HepG2 (cell line): ENCODE data around the gene CCDC117. TPM values are rescaled to one million over a fixed set of nuclear protein-coding genes. Genes with fewer than 3 reads are reported as not detected.

Source experiments
- AGO1 ChIP-seq: fragments of 200-400 bp; formaldehyde crosslinking; IDR thresholded peaks from 2 replicates; pipeline ENCODE4 v1.6.1; 2017; ENCODE audit warnings: mild to moderate bottlenecking, low read depth, low read length, moderate library complexity; ENCODE audit not compliant: poor library complexity, severe bottlenecking
- ASH2L ChIP-seq: fragments of 300-600, 200-600 bp; sonication (generic); IDR thresholded peaks from 2 replicates; pipeline ENCODE4 v1.7.0; 2017; ENCODE audit warnings: low read depth, mild to moderate bottlenecking, moderate library complexity, mixed read lengths, low read length; ENCODE audit not compliant: insufficient read length
- ATAD3A ChIP-seq: sonication (generic); formaldehyde crosslinking; IDR thresholded peaks from 2 replicates; pipeline ENCODE4 v1.4.0; 2020; ENCODE audit warnings: missing genetic modification reagents
- ATF7 ChIP-seq, 2 experiments: fragments of 450-650 bp in 1 of 2; sonication (generic) in 1 of 2; formaldehyde crosslinking in 1 of 2; IDR thresholded peaks; 2 replicates each; pipeline versions ENCODE4 v1.4.0 to v1.6.1; 2016 to 2020; ENCODE audit warnings: antibody characterized with exemption in 1 of 2, mild to moderate bottlenecking in 1 of 2, missing genetic modification reagents in 1 of 2
- CAMTA2 ChIP-seq: sonication (generic); formaldehyde crosslinking; IDR thresholded peaks from 2 replicates; pipeline ENCODE4 v1.4.0; 2020; ENCODE audit warnings: mild to moderate bottlenecking, missing genetic modification reagents, borderline replicate concordance
- CBFB ChIP-seq: sonication (generic); formaldehyde crosslinking; IDR thresholded peaks from 2 replicates; pipeline ENCODE4 v1.4.0; 2020; ENCODE audit warnings: missing genetic modification reagents
- ETV5 ChIP-seq: IDR thresholded peaks from 2 replicates; pipeline ENCODE4 v1.6.1; 2018; ENCODE audit warnings: missing biosample characterization, missing genetic modification reagents, inconsistent platforms, borderline replicate concordance
- FOXP4 ChIP-seq: sonication (generic); formaldehyde crosslinking; IDR thresholded peaks from 2 replicates; pipeline ENCODE4 v1.4.0; 2020; ENCODE audit warnings: missing genetic modification reagents
- HOXA7 ChIP-seq: sonication (generic); formaldehyde crosslinking; IDR thresholded peaks from 2 replicates; pipeline ENCODE4 v1.8.1; 2022; ENCODE audit warnings: mild to moderate bottlenecking, missing genetic modification reagents, moderate library complexity
- HOXD1 ChIP-seq: sonication (generic); formaldehyde crosslinking; IDR thresholded peaks from 2 replicates; pipeline ENCODE4 v1.5.0; 2020; ENCODE audit warnings: missing genetic modification reagents
- KDM3A ChIP-seq: IDR thresholded peaks from 2 replicates; pipeline ENCODE4 v1.6.1; 2018; ENCODE audit warnings: low read depth, missing compliant biosample characterization
- KMT2B ChIP-seq: IDR thresholded peaks from 2 replicates; pipeline ENCODE4 v1.6.1; 2016; ENCODE audit warnings: missing genetic modification reagents, missing compliant biosample characterization
- MBD4 ChIP-seq: IDR thresholded peaks from 2 replicates; pipeline ENCODE4 v1.6.1; 2012; ENCODE audit warnings: low read length, inconsistent platforms, borderline replicate concordance
- NFIC ChIP-seq: IDR thresholded peaks from 2 replicates; pipeline ENCODE4 v1.6.1; 2012; ENCODE audit warnings: mild to moderate bottlenecking, low read length, inconsistent platforms
- NR2F6 ChIP-seq, 2 experiments: IDR thresholded peaks; 2 replicates each; pipeline ENCODE4 v1.6.1; 2016; ENCODE audit warnings: antibody characterized with exemption in 1 of 2, mild to moderate bottlenecking in 1 of 2
- PLRG1 ChIP-seq: fragments of 450-650 bp; conservative IDR thresholded peaks from 2 replicates; pipeline ENCODE4 v1.6.1; 2016
- POLR2A ChIP-seq, 2 experiments: IDR thresholded peaks; 2 replicates each; pipeline ENCODE4 v1.6.1; 2011; ENCODE audit warnings: low read depth in 2 of 2, low read length in 2 of 2, mild to moderate bottlenecking in 1 of 2, moderate library complexity in 1 of 2; ENCODE audit not compliant: insufficient read depth in 1 of 2
- PRMT3 ChIP-seq: sonication (generic); formaldehyde crosslinking; IDR thresholded peaks from 2 replicates; pipeline ENCODE4 v1.8.1; 2022; ENCODE audit warnings: low read depth, mild to moderate bottlenecking, moderate library complexity, missing genetic modification reagents, borderline replicate concordance
- RBFOX2 ChIP-seq: fragments of 200-400 bp; formaldehyde crosslinking; IDR thresholded peaks from 2 replicates; pipeline ENCODE4 v1.6.1; 2017; ENCODE audit warnings: low read depth, mild to moderate bottlenecking, low read length
- SNRNP70 ChIP-seq: fragments of 200-400 bp; formaldehyde crosslinking; IDR thresholded peaks from 2 replicates; pipeline ENCODE4 v1.6.1; 2017; ENCODE audit warnings: mild to moderate bottlenecking, low read depth, low read length, moderate library complexity
- SOX6 ChIP-seq, 2 experiments: fragments of 450-650 bp in 1 of 2; sonication (generic) in 1 of 2; formaldehyde crosslinking in 1 of 2; IDR thresholded peaks; 2 replicates each; pipeline versions ENCODE4 v1.4.0 to v1.6.1; 2017 to 2020; ENCODE audit warnings: antibody characterized with exemption in 1 of 2, mild to moderate bottlenecking in 1 of 2, missing genetic modification reagents in 1 of 2
- ZBTB1 ChIP-seq: sonication (generic); formaldehyde crosslinking; IDR thresholded peaks from 2 replicates; pipeline ENCODE4 v1.4.0; 2020; ENCODE audit warnings: missing genetic modification reagents, borderline replicate concordance
- ZBTB8A ChIP-seq: sonication (generic); formaldehyde crosslinking; IDR thresholded peaks from 2 replicates; pipeline ENCODE4 v1.4.0; 2020; ENCODE audit warnings: mild to moderate bottlenecking, low read depth, missing genetic modification reagents, borderline replicate concordance
- ZFP36L1 ChIP-seq: sonication (generic); formaldehyde crosslinking; IDR thresholded peaks from 2 replicates; pipeline ENCODE4 v1.8.0; 2022; ENCODE audit warnings: mild to moderate bottlenecking, missing genetic modification reagents, moderate library complexity
- ZNF17 ChIP-seq: sonication (generic); formaldehyde crosslinking; IDR thresholded peaks from 2 replicates; pipeline ENCODE4 v1.5.0; 2020; ENCODE audit warnings: mild to moderate bottlenecking, missing genetic modification reagents
- ZNF234 ChIP-seq: sonication (generic); formaldehyde crosslinking; conservative IDR thresholded peaks from 2 replicates; pipeline ENCODE4 v1.5.1; 2020; ENCODE audit warnings: mild to moderate bottlenecking, missing genetic modification reagents
- ZNF496 ChIP-seq: sonication (generic); formaldehyde crosslinking; IDR thresholded peaks from 2 replicates; pipeline ENCODE4 v1.8.1; 2023; ENCODE audit warnings: mild to moderate bottlenecking, moderate library complexity, missing genetic modification reagents; ENCODE audit not compliant: insufficient replicate concordance
- ZNF549 ChIP-seq: sonication (generic); formaldehyde crosslinking; IDR thresholded peaks from 2 replicates; pipeline ENCODE4 v1.5.0; 2020; ENCODE audit warnings: missing genetic modification reagents
- ZNF615 ChIP-seq: sonication (generic); formaldehyde crosslinking; IDR thresholded peaks from 2 replicates; pipeline ENCODE4 v1.5.0; 2020; ENCODE audit warnings: mild to moderate bottlenecking, missing genetic modification reagents, borderline replicate concordance
- ZNF703 ChIP-seq: sonication (generic); formaldehyde crosslinking; IDR thresholded peaks from 2 replicates; pipeline ENCODE4 v1.5.1; 2020; ENCODE audit warnings: missing genetic modification reagents, mild to moderate bottlenecking, moderate library complexity, borderline replicate concordance
- ZNF777 ChIP-seq: sonication (generic); formaldehyde crosslinking; IDR thresholded peaks from 2 replicates; pipeline ENCODE4 v1.4.0; 2020; ENCODE audit warnings: missing genetic modification reagents
- polyA plus RNA-seq, 8 experiments: library from polyadenylated mRNA; depleted of rRNA in 3 of 8; stranded (reverse) in 7 of 8; unstranded in 1 of 8; fragments of >200 nt; fragmentation: Illumina TruSeq in 4 of 8; extraction: Trizol in 4 of 8; gene quantifications; 2 replicates each; pipeline versions ENCODE4 v1.2.1 to v1.2.3, GENCODE V29; 2011 to 2016; ENCODE audit warnings: low read depth in 4 of 8, missing spikeins in 1 of 8, mixed read lengths in 1 of 8; ENCODE audit not compliant: insufficient read depth in 1 of 8
- total RNA-seq, 5 experiments: library from RNA; depleted of rRNA; stranded (reverse); fragments of >200 nt; fragmentation: Illumina TruSeq; extraction: Trizol; gene quantifications; 2 replicates each; pipeline ENCODE4 v1.2.3, GENCODE V29; 2016; ENCODE audit warnings: low read depth in 1 of 5

Gene CCDC117
- total and polyA plus RNA-seq, 2 of the 13 experiments (the other 11 are each of a cell fraction or from before 2014, with no cell fraction given), result 12.6 to 34.2 TPM

- TF ChIP-seq AGO1 (peak; percentile 98), POLR2A (IDR thresholded peaks at IDR 0.05; ENCODE audit: insufficient read depth in 1 of 2, low read depth in 2 of 2, low read length in 2 of 2) (peak; percentile 62 to 64), KMT2B (no peak), ASH2L (no peak), NFIC (no peak), HOXA7 (CRISPR knock-in tag) (no peak), ZNF703 (CRISPR knock-in tag) (no peak), PLRG1 (no peak), ZNF615 (CRISPR knock-in tag) (no peak), ZBTB8A (CRISPR knock-in tag) (no peak), ETV5 (CRISPR knock-in tag) (no peak), ZBTB1 (CRISPR knock-in tag) (no peak), ATF7 (IDR thresholded peaks at IDR 0.05) (no peak), ATF7 (CRISPR knock-in tag; IDR thresholded peaks at IDR 0.05) (no peak), CBFB (CRISPR knock-in tag) (no peak), ZFP36L1 (CRISPR knock-in tag) (no peak), ZNF549 (CRISPR knock-in tag) (no peak), CAMTA2 (CRISPR knock-in tag) (no peak), ZNF777 (CRISPR knock-in tag) (no peak), NR2F6 (IDR thresholded peaks at IDR 0.05) (peak; percentile 85), NR2F6 (CRISPR knock-in tag; IDR thresholded peaks at IDR 0.05) (peak; percentile 89), PRMT3 (CRISPR knock-in tag) (no peak), ATAD3A (CRISPR knock-in tag) (no peak), HOXD1 (CRISPR knock-in tag) (no peak), SOX6 (IDR thresholded peaks at IDR 0.05) (no peak), SOX6 (CRISPR knock-in tag; IDR thresholded peaks at IDR 0.05) (peak; percentile 40), MBD4 (peak; percentile 65; the same call in 1 of the 2 replicates), FOXP4 (peak; percentile 10; the same call in 1 of the 2 replicates), ZNF234 (CRISPR knock-in tag) (no peak), ZNF17 (CRISPR knock-in tag) (no peak), KDM3A (CRISPR knock-in tag) (no peak), SNRNP70 (no peak), ZNF496 (CRISPR knock-in tag) (no peak), RBFOX2 (peak; percentile 55; the same call in 1 of the 2 replicates)
Measured at GRCh38 chr22:28792491-28793383, 20.2 kb downstream of the CCDC117 start (continued).
